IMR-90 (cell line): ENCODE results near the gene PACSIN3. TPM values are rescaled to one million over a fixed set of nuclear protein-coding genes. Genes with fewer than 3 reads are reported as not detected.

Experiments
- ATAC-seq: fragments of 200-7000 bp; cut with Tn5 transposase; 2 replicates; pipeline ENCODE4 v1.9.1; 2020; ENCODE audit warnings: low read depth, mild to moderate bottlenecking, moderate library complexity
- BruUV-seq: library from RNA; stranded (reverse); fragments of 400-500 nt; replicated peaks from 2 replicates; lab custom pipeline; 2021; lab: Mats Ljungman, UMichigan
- CTCF ChIA-PET: fragments of 300-600 bp; formaldehyde crosslinking; extraction: SDS; loops from one replicate; lab custom pipeline; 2021; ENCODE audit warnings: antibody characterized with exemption; lab: Yijun Ruan, JAX
- POLR2A ChIA-PET: fragments of 300-600 bp; sonication (Branson Sonifier 250); formaldehyde crosslinking; loops from one replicate; lab custom pipeline; 2022; ENCODE audit warnings: antibody characterized with exemption; ENCODE audit not compliant: unreplicated experiment; lab: Charles Lee
- DNase-seq: peaks from one replicate; pipeline ENCODE4 v3.0.0; 2013
- H2AFZ ChIP-seq: replicated peaks from 2 replicates; pipeline ENCODE3; 2013; ENCODE audit warnings: low read length, mild to moderate bottlenecking; ENCODE audit not compliant: poor library complexity
- H2AK5ac ChIP-seq: 2 replicates; pipeline ENCODE4 v1.6.1; 2013; ENCODE audit warnings: low read depth, low read length, inconsistent platforms
- H2AK9ac ChIP-seq: replicated peaks from 2 replicates; pipeline ENCODE3; 2013; ENCODE audit warnings: mild to moderate bottlenecking, low read depth, low read length, moderate library complexity; ENCODE audit not compliant: poor library complexity
- H2BK120ac ChIP-seq: 2 replicates; pipeline ENCODE4 v1.6.1; 2013; ENCODE audit warnings: low read depth, low read length, inconsistent platforms
- H2BK15ac ChIP-seq: 3 replicates; pipeline ENCODE4 v1.6.1; 2013; ENCODE audit warnings: low read depth, low read length, inconsistent platforms
- H2BK20ac ChIP-seq: 2 replicates; pipeline ENCODE4 v1.6.1; 2013; ENCODE audit warnings: low read depth, mild to moderate bottlenecking, inconsistent platforms, low read length, moderate library complexity
- H2BK5ac ChIP-seq: 2 replicates; pipeline ENCODE4 v1.6.1; 2013; ENCODE audit warnings: mild to moderate bottlenecking, low read depth, low read length, inconsistent platforms; ENCODE audit not compliant: poor library complexity, severe bottlenecking
- H3K14ac ChIP-seq: replicated peaks from 2 replicates; pipeline ENCODE4 v1.6.1; 2013; ENCODE audit warnings: low read depth, low read length, inconsistent platforms
- H3K18ac ChIP-seq: 2 replicates; pipeline ENCODE4 v1.6.1; 2013; ENCODE audit warnings: low read depth, low read length, control low read depth
- H3K23ac ChIP-seq: 2 replicates; pipeline ENCODE4 v1.6.1; 2013; ENCODE audit warnings: low read depth, low read length, inconsistent platforms
- H3K27ac ChIP-seq: 2 replicates; pipeline ENCODE4 v1.5.1; 2013; ENCODE audit warnings: mild to moderate bottlenecking, control low read depth, low read length; ENCODE audit not compliant: insufficient read depth
- H3K27me3 ChIP-seq: 2 replicates; pipeline ENCODE4 v1.6.1; 2013; ENCODE audit warnings: low read length; ENCODE audit not compliant: control insufficient read depth, insufficient read depth
- H3K36me3 ChIP-seq: 2 replicates; pipeline ENCODE4 v1.6.1; 2013; ENCODE audit warnings: low read length, mixed read lengths; ENCODE audit not compliant: control insufficient read depth, insufficient read depth
- H3K4ac ChIP-seq: 2 replicates; pipeline ENCODE4 v1.6.1; 2013; ENCODE audit warnings: low read depth, low read length, inconsistent platforms
- H3K4me1 ChIP-seq: 2 replicates; pipeline ENCODE4 v1.6.1; 2013; ENCODE audit warnings: low read length, mixed read lengths; ENCODE audit not compliant: control insufficient read depth, insufficient read depth
- H3K4me2 ChIP-seq: 2 replicates; pipeline ENCODE4 v1.6.1; 2013; ENCODE audit warnings: low read depth, mild to moderate bottlenecking, control low read depth, low read length, moderate library complexity
- H3K4me3 ChIP-seq: 2 replicates; pipeline ENCODE4 v1.5.1; 2013; ENCODE audit warnings: low read depth, mild to moderate bottlenecking, control low read depth, low read length, moderate library complexity; ENCODE audit not compliant: insufficient read depth
- H3K56ac ChIP-seq: 2 replicates; pipeline ENCODE4 v1.6.1; 2013; ENCODE audit warnings: low read length, inconsistent platforms; ENCODE audit not compliant: insufficient read depth; ENCODE audit errors: extremely low read depth
- H3K79me1 ChIP-seq, 2 experiments: 2 replicates each; pipeline ENCODE4 v1.6.1; 2013; ENCODE audit warnings: low read length in 2 of 2, inconsistent platforms in 1 of 2, low read depth in 1 of 2
- H3K9ac ChIP-seq: 2 replicates; pipeline ENCODE4 v1.6.1; 2013; ENCODE audit warnings: low read depth, low read length, control low read depth
- H3K9me1 ChIP-seq: 2 replicates; pipeline ENCODE4 v1.6.1; 2013; ENCODE audit warnings: low read length, inconsistent platforms; ENCODE audit not compliant: insufficient read depth
- H3K9me3 ChIP-seq: 2 replicates; pipeline ENCODE4 v1.6.1; 2013; ENCODE audit warnings: low read length; ENCODE audit not compliant: control insufficient read depth, insufficient read depth
- H4K20me1 ChIP-seq: 2 replicates; pipeline ENCODE4 v1.6.1; 2013; ENCODE audit warnings: low read length, inconsistent platforms; ENCODE audit not compliant: insufficient read depth
- H4K5ac ChIP-seq: 2 replicates; pipeline ENCODE4 v1.6.1; 2013; ENCODE audit warnings: mild to moderate bottlenecking, low read depth, low read length, control low read depth
- H4K8ac ChIP-seq, 2 experiments: 2 replicates each; pipeline ENCODE4 v1.6.1; 2013; ENCODE audit warnings: low read depth in 2 of 2, low read length in 2 of 2, control low read depth in 1 of 2, inconsistent platforms in 1 of 2
- H4K91ac ChIP-seq: 2 replicates; pipeline ENCODE4 v1.6.1; 2013; ENCODE audit warnings: low read depth, low read length, inconsistent platforms; ENCODE audit not compliant: insufficient read depth
- BHLHE40 ChIP-seq: fragments of 150-350 bp; IDR thresholded peaks from 2 replicates; pipeline ENCODE4 v1.6.1; 2016; ENCODE audit warnings: mild to moderate bottlenecking, low read depth, low read length
- CEBPB ChIP-seq: IDR thresholded peaks from 2 replicates; pipeline ENCODE4 v1.6.1; 2012; ENCODE audit warnings: low read depth, low read length, improper control_type of control experiment
- CHD1 ChIP-seq: IDR thresholded peaks from 2 replicates; pipeline ENCODE4 v1.6.1; 2012; ENCODE audit warnings: low read depth, low read length, improper control_type of control experiment
- CTCF ChIP-seq: conservative IDR thresholded peaks from 2 replicates; pipeline ENCODE4 v1.5.1; 2012; ENCODE audit warnings: mild to moderate bottlenecking, low read depth, low read length, improper control_type of control experiment
- ELK1 ChIP-seq: fragments of 150-350 bp; IDR thresholded peaks from 2 replicates; pipeline ENCODE4 v1.6.1; 2016; ENCODE audit warnings: low read depth, mild to moderate bottlenecking, low read length, moderate library complexity, borderline replicate concordance
- FOS ChIP-seq: fragments of 150-350 bp; IDR thresholded peaks from 2 replicates; pipeline ENCODE4 v1.6.1; 2016; ENCODE audit warnings: low read depth, low read length
- MAFK ChIP-seq: IDR thresholded peaks from 2 replicates; pipeline ENCODE4 v1.6.1; 2012; ENCODE audit warnings: low read depth, low read length, improper control_type of control experiment
- MAZ ChIP-seq: IDR thresholded peaks from 2 replicates; pipeline ENCODE4 v1.6.1; 2012; ENCODE audit warnings: low read depth, mild to moderate bottlenecking, low read length, improper control_type of control experiment, moderate library complexity, borderline replicate concordance
- MXI1 ChIP-seq: IDR thresholded peaks from 2 replicates; pipeline ENCODE4 v1.6.1; 2012; ENCODE audit warnings: low read depth, mild to moderate bottlenecking, low read length, moderate library complexity, borderline replicate concordance
- NFE2L2 ChIP-seq: fragments of 150-350 bp; IDR thresholded peaks from 2 replicates; pipeline ENCODE4 v1.6.1; 2016; ENCODE audit warnings: low read depth, mild to moderate bottlenecking, low read length
- POLR2A ChIP-seq: IDR thresholded peaks from 2 replicates; pipeline ENCODE4 v1.6.1; 2012; ENCODE audit warnings: mild to moderate bottlenecking, low read depth, low read length
- RAD21 ChIP-seq: IDR thresholded peaks from 2 replicates; pipeline ENCODE4 v1.6.1; 2012; ENCODE audit warnings: low read length, improper control_type of control experiment
- RCOR1 ChIP-seq: IDR thresholded peaks from 2 replicates; pipeline ENCODE4 v1.6.1; 2012; ENCODE audit warnings: mild to moderate bottlenecking, low read length, improper control_type of control experiment; ENCODE audit not compliant: insufficient replicate concordance
- RFX5 ChIP-seq: IDR thresholded peaks from 2 replicates; pipeline ENCODE4 v1.8.0; 2012; ENCODE audit warnings: low read depth, mild to moderate bottlenecking, low read length, moderate library complexity
- SMC3 ChIP-seq: fragments of 150-350 bp; IDR thresholded peaks from 2 replicates; pipeline ENCODE4 v1.6.1; 2016; ENCODE audit warnings: low read depth, mild to moderate bottlenecking, antibody characterized with exemption, low read length, moderate library complexity
- USF2 ChIP-seq: fragments of 150-350 bp; IDR thresholded peaks from 2 replicates; pipeline ENCODE4 v1.6.1; 2017; ENCODE audit warnings: mild to moderate bottlenecking, antibody characterized with exemption, low read length, low read depth
- WGBS, 2 experiments: methylation state at CpG; one replicate each; pipeline versions ENCODE4 v1.1.5 to v1.1.7; 2013; ENCODE audit warnings: missing lambda C conversion rate in 2 of 2; ENCODE audit not compliant: insufficient read length in 1 of 2; ENCODE audit errors: extremely low coverage in 2 of 2; 5-methylcytosine and 5-hydroxymethylcytosine counted together
- dilution Hi-C: fragments of 300-500 bp; cut with HindIII; formaldehyde crosslinking; loops from one replicate; pipeline ENCODE4 v1.14.3; 2018; ENCODE audit warnings: low sequenced_read_pairs; ENCODE audit not compliant: unreplicated experiment
- in situ Hi-C: fragments of 300-500 bp; cut with MboI; formaldehyde crosslinking; loops from 3 replicates; pipeline ENCODE4 v1.14.3; 2019; ENCODE audit warnings: low sequenced_read_pairs, inconsistent platforms, mixed read lengths
- intact Hi-C: fragments of 100-400 bp; cut with micrococcal nuclease; formaldehyde crosslinking; loops from 2 replicates; pipeline ENCODE4 v1.10.0; 2022
- polyA plus RNA-seq, 3 experiments: library from polyadenylated mRNA; depleted of rRNA; stranded (reverse); fragments of >200 nt; gene quantifications; 2 replicates each; pipeline ENCODE4 v1.2.3, GENCODE V29; 2012; ENCODE audit warnings: low replicate concordance in 1 of 3
- total RNA-seq: library from RNA; depleted of rRNA; stranded (reverse); fragments of >200 nt; gene quantifications from 2 replicates; pipeline ENCODE4 v1.2.3, GENCODE V29; 2012

PACSIN3 gene
- total and polyA plus RNA-seq, 2 of the 4 experiments (the other 2 are of a cell fraction) = 19.2 to 21.1 TPM

- no peaks in the 10 kb centered on the region for H3K79me1 ChIP-seq
- H3K27me3 ChIP-seq = no peaks in the 10 kb centered on the region
- no peak overlapping the region for H2BK120ac ChIP-seq
- H3K9ac ChIP-seq = no peak overlapping the region
- no peak for TF ChIP-seq CTCF
- TF ChIP-seq SMC3 = no peak
- no peak for TF ChIP-seq FOS
- TF ChIP-seq CEBPB = no peak
- TF ChIP-seq RAD21 = no peak
- no peak for TF ChIP-seq NFE2L2
- no peak for TF ChIP-seq MAZ
- TF ChIP-seq MAFK = no peak
- no peak for TF ChIP-seq RFX5
- no peak for TF ChIP-seq CHD1
- TF ChIP-seq POLR2A = no peak
- no peak for TF ChIP-seq RCOR1
- no peak for TF ChIP-seq BHLHE40
- TF ChIP-seq ELK1 = no peak
- no peak for TF ChIP-seq MXI1
- no peak for TF ChIP-seq USF2
- H3K4ac ChIP-seq = no peak overlapping the region
- H3K36me3 ChIP-seq = peaks cover 4% of the 10 kb centered on the region
- intact Hi-C loops = no loop called here
- no peak overlapping the region for H2AK5ac ChIP-seq
- H2AK9ac ChIP-seq = no peak overlapping the region
- no peak overlapping the region for H3K56ac ChIP-seq
- H2BK5ac ChIP-seq = no peak overlapping the region
- H3K18ac ChIP-seq = no peak overlapping the region
- no peak overlapping the region for H2BK20ac ChIP-seq
- H3K27ac ChIP-seq = no peak overlapping the region
- H4K91ac ChIP-seq = no peak overlapping the region
- H3K4me1 ChIP-seq = peaks cover 1% of the 10 kb centered on the region; the same call in 1 of the 2 replicates
- POLR2A ChIA-PET = no interaction called here
- ATAC-seq (no peak), DNase-seq (no peak)
- H4K8ac ChIP-seq = no peak overlapping the region
- no peaks in the 10 kb centered on the region for H4K20me1 ChIP-seq
- no peak overlapping the region for H3K4me3 ChIP-seq
- in situ Hi-C loops = no loop called here
- H3K14ac ChIP-seq = no peak overlapping the region
- H2AFZ ChIP-seq = no peak overlapping the region
- H3K4me2 ChIP-seq = no peak overlapping the region
- CTCF ChIA-PET = no interaction called here
- H3K23ac ChIP-seq = no peak overlapping the region
- peaks cover 3% of the 10 kb centered on the region; the same call in 1 of the 2 replicates for H3K9me1 ChIP-seq
- WGBS, 2 experiments = no CpG with 5 or more reads among the region's 2 CpGs
- H2BK15ac ChIP-seq = no peak overlapping the region
- dilution Hi-C loops = no loop called here
- no peaks in the 10 kb centered on the region for H3K9me3 ChIP-seq
- no TSS peak for BruUV-seq
- H4K5ac ChIP-seq = no peak overlapping the region
These were observed 48.8 kb downstream of the PACSIN3 start for GRCh38 chr11:47137476-47137875.
